ENCODE results near the gene MUSTN1.

Gene MUSTN1

GRCh38 chr3:52836471-52836845, 1.6 kb upstream of the MUSTN1 start:
- DNase-seq (ENCODE audit: extremely low read depth in 1 of 2, low read depth in 1 of 2): no peak

- DNase-seq (ENCODE audit: extremely low read depth in 1 of 2, low read depth in 1 of 2): no peak
Measured at GRCh38 chr3:52835766-52836470, 1.1 kb upstream of the MUSTN1 start.

GRCh38 chr3:52833202-52833601, 1.6 kb downstream of the MUSTN1 start:
- no peak for DNase-seq (ENCODE audit: extremely low read depth in 1 of 2, low read depth in 1 of 2)

GRCh38 chr3:52831500-52832301, 3.1 kb downstream of the MUSTN1 start:
- no peak for DNase-seq (ENCODE audit: extremely low read depth in 1 of 2, low read depth in 1 of 2)

GRCh38 chr3:52830535-52831258, 4.1 kb downstream of the MUSTN1 start, which contains the start of gene ITIH4:
TSS of gene ITIH4 (minus strand) at chr3:52830672. CDS start at chr3:52830642, 30 bp downstream.
- DNase-seq (ENCODE audit: extremely low read depth in 1 of 2, low read depth in 1 of 2): no peak

GRCh38 chr3:52829906-52830463, 4.8 kb downstream of the MUSTN1 start:
- no peak for DNase-seq (ENCODE audit: extremely low read depth in 1 of 2, low read depth in 1 of 2)

GRCh38 chr3:52829482-52829881, 5.3 kb downstream of the MUSTN1 start:
- no peak for DNase-seq (ENCODE audit: extremely low read depth in 1 of 2, low read depth in 1 of 2)

- DNase-seq (ENCODE audit: extremely low read depth in 1 of 2, low read depth in 1 of 2): no peak
Measured at GRCh38 chr3:52827866-52828376, 6.9 kb downstream of the MUSTN1 start.

- DNase-seq (ENCODE audit: extremely low read depth in 1 of 2, low read depth in 1 of 2): no peak
Measured at GRCh38 chr3:52827441-52827840, 7.4 kb downstream of the MUSTN1 start.

- no peak for DNase-seq (ENCODE audit: extremely low read depth in 1 of 2, low read depth in 1 of 2)
Measured at GRCh38 chr3:52824037-52824436, 10.8 kb downstream of the MUSTN1 start.

GRCh38 chr3:52822363-52822762, 12.5 kb downstream of the MUSTN1 start:
- DNase-seq (ENCODE audit: extremely low read depth in 1 of 2, low read depth in 1 of 2): no peak

GRCh38 chr3:52820736-52821135, 14.1 kb downstream of the MUSTN1 start:
- DNase-seq (ENCODE audit: extremely low read depth in 1 of 2, low read depth in 1 of 2): no peak

GRCh38 chr3:52819936-52820335, 14.9 kb downstream of the MUSTN1 start:
- no peak for DNase-seq (ENCODE audit: extremely low read depth in 1 of 2, low read depth in 1 of 2)

GRCh38 chr3:52817860-52818259, 17.0 kb downstream of the MUSTN1 start:
- no peak for DNase-seq (ENCODE audit: extremely low read depth in 1 of 2, low read depth in 1 of 2)

GRCh38 chr3:52817221-52817620, 17.6 kb downstream of the MUSTN1 start:
- no peak for DNase-seq (ENCODE audit: extremely low read depth in 1 of 2, low read depth in 1 of 2)

GRCh38 chr3:52816654-52817053, 18.2 kb downstream of the MUSTN1 start:
- DNase-seq (ENCODE audit: extremely low read depth in 1 of 2, low read depth in 1 of 2): no peak

GRCh38 chr3:52816199-52816598, 18.6 kb downstream of the MUSTN1 start:
- DNase-seq (ENCODE audit: extremely low read depth in 1 of 2, low read depth in 1 of 2): no peak

- DNase-seq (ENCODE audit: extremely low read depth in 1 of 2, low read depth in 1 of 2): no peak
Measured at GRCh38 chr3:52813810-52814209, 21.0 kb downstream of the MUSTN1 start.

GRCh38 chr3:52811452-52812011, 23.3 kb downstream of the MUSTN1 start:
- no peak for DNase-seq (ENCODE audit: extremely low read depth in 1 of 2, low read depth in 1 of 2)

- DNase-seq (ENCODE audit: extremely low read depth in 1 of 2, low read depth in 1 of 2): no peak
Measured at GRCh38 chr3:52810923-52811322, 23.9 kb downstream of the MUSTN1 start.

Measured in stimulated activated CD8-positive, alpha-beta memory T cell treated with anti-CD3 and anti-CD28 coated beads, Interleukin-7, amount 100 ng/mL, for 48 hours (primary cell).